Common myeloid progenitor, CD34-positive (primary cell): ENCODE measurements around the gene TBC1D12. TPM values are rescaled to one million over a fixed set of nuclear protein-coding genes. Genes with fewer than 3 reads are reported as not detected.

Experiments used
- CTCF ChIA-PET: fragments of 350-600 bp; sonication (Branson Sonifier 250); formaldehyde crosslinking; loops from one replicate; lab custom pipeline; 2021; ENCODE audit warnings: antibody characterized with exemption; lab: Charles Lee
- POLR2A ChIA-PET: fragments of 350-600 bp; sonication (Branson Sonifier 250); formaldehyde crosslinking; loops from one replicate; lab custom pipeline; 2021; ENCODE audit warnings: antibody characterized with exemption; lab: Charles Lee
- DNase-seq, 3 donors: peaks; one replicate each; pipeline versions ENCODE4 v3.0.0 to v3.0.0-alpha.2; 2013
- H3K27ac ChIP-seq, 2 experiments: 1 replicate in 1 of 2; 2 replicates in 1 of 2; pipeline ENCODE4 v1.7.0; 2013; ENCODE audit warnings: inconsistent platforms in 2 of 2, low read length in 2 of 2, mild to moderate bottlenecking in 2 of 2, low read depth in 1 of 2, moderate library complexity in 1 of 2; ENCODE audit not compliant: severe bottlenecking in 2 of 2, insufficient read depth in 1 of 2, poor library complexity in 1 of 2
- H3K27me3 ChIP-seq, 5 experiments: replicated peaks in 2 of 5; 1 replicate in 3 of 5; 2 replicates in 2 of 5; pipeline versions ENCODE4 v1.6.1 to v1.7.0; 2013; ENCODE audit warnings: low read length in 4 of 5, mild to moderate bottlenecking in 2 of 5, moderate library complexity in 2 of 5, inconsistent platforms in 1 of 5; ENCODE audit not compliant: insufficient read depth in 5 of 5, control insufficient read depth in 4 of 5
- H3K36me3 ChIP-seq, 4 experiments: 1 replicate in 2 of 4; 2 replicates in 2 of 4; pipeline versions ENCODE4 v1.6.1 to v1.7.0; 2013; ENCODE audit warnings: low read length in 3 of 4, control low read depth in 1 of 4, mild to moderate bottlenecking in 1 of 4; ENCODE audit not compliant: control insufficient read depth in 4 of 4, insufficient read depth in 4 of 4
- H3K4me1 ChIP-seq, 4 experiments: 1 replicate in 3 of 4; 2 replicates in 1 of 4; pipeline versions ENCODE4 v1.6.1 to v1.7.1; 2013; ENCODE audit warnings: low read length in 3 of 4, mild to moderate bottlenecking in 3 of 4, control low read depth in 1 of 4, inconsistent platforms in 1 of 4, moderate library complexity in 1 of 4; ENCODE audit not compliant: control insufficient read depth in 4 of 4, insufficient read depth in 4 of 4; ENCODE audit errors: control extremely low read depth in 1 of 4
- H3K4me3 ChIP-seq, 7 experiments: 1 replicate in 4 of 7; 2 replicates in 3 of 7; pipeline versions ENCODE4 v1.5.1 to v1.7.0; 2013; ENCODE audit warnings: mild to moderate bottlenecking in 7 of 7, low read length in 6 of 7, moderate library complexity in 6 of 7, inconsistent platforms in 2 of 7, low read depth in 2 of 7, control low read depth in 1 of 7; ENCODE audit not compliant: insufficient read depth in 4 of 7, control insufficient read depth in 1 of 7; ENCODE audit errors: extremely low read depth in 1 of 7
- H3K9me3 ChIP-seq, 5 experiments: 1 replicate in 4 of 5; 2 replicates in 1 of 5; pipeline versions ENCODE4 v1.6.1 to v1.7.1; 2013; ENCODE audit warnings: low read length in 4 of 5, mild to moderate bottlenecking in 2 of 5, inconsistent platforms in 1 of 5, low read depth in 1 of 5, moderate library complexity in 1 of 5; ENCODE audit not compliant: control insufficient read depth in 4 of 5, insufficient read depth in 2 of 5; ENCODE audit errors: control extremely low read depth in 1 of 5
- WGBS: methylation state at CpG from one replicate; pipeline ENCODE4 v1.1.5; 2013; ENCODE audit not compliant: insufficient coverage; 5-methylcytosine and 5-hydroxymethylcytosine counted together
- polyA plus RNA-seq: library from polyadenylated mRNA; unstranded; fragments of 120-200 nt; gene quantifications from one replicate; pipeline ENCODE4 v1.2.1, GENCODE V29; 2013

The TBC1D12 gene
- 2.1 TPM for polyA plus RNA-seq

DNA sequence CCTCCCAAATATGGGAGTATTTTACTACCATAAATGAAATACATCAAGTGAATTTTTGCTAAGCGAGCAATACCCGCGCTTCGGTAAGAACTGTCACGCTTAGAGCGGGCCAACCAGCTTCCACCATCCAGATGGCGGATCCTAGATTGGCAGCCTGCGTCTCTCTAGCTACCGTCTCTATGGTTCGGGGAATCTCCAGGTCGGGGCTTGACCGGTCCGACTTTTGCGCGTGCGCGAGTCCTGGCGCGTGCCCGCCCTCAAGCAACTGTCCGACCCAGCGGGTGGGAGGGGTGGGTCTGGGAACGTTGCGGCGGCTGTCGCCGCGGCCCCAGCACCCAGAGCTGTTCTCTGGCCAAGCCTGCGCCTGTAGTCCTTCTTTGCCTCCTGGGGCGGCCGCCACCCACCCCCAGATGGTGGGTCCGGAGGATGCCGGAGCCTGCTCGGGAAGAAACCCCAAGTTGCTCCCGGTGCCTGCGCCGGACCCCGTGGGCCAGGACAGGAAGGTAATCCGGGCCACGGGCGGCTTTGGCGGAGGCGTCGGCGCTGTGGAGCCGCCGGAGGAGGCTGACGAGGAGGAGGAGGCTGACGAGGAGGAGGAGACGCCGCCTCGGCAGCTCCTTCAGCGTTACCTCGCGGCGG lies at the start of gene TBC1D12:
TSS of gene TBC1D12 (plus strand) at position 338 of the 639 bp plus-strand sequence. CDS start at position 411, 73 bp downstream.
- ChIA-PET CTCF (no interaction called here), POLR2A (no interaction called here)
- Histone ChIP-seq H3K4me1 (peaks cover 0 to 18% (median 13%) of the 10 kb centered on the region in 4 experiments), H3K9me3 (no peaks in the 10 kb centered on the region), H3K27me3 (peaks cover 0 to 10% (median 2%) of the 10 kb centered on the region in 5 experiments), H3K36me3 (no peaks in the 10 kb centered on the region), H3K27ac (no peak within 1 kb of the TSS), H3K4me3 (peak within 1 kb of the TSS; percentile 53 to 88 (median 61))
- 0% methylated on average over 33 of the region's 56 CpGs for WGBS
- peak; percentile 54 to 72 (median 64) for DNase-seq

DNA sequence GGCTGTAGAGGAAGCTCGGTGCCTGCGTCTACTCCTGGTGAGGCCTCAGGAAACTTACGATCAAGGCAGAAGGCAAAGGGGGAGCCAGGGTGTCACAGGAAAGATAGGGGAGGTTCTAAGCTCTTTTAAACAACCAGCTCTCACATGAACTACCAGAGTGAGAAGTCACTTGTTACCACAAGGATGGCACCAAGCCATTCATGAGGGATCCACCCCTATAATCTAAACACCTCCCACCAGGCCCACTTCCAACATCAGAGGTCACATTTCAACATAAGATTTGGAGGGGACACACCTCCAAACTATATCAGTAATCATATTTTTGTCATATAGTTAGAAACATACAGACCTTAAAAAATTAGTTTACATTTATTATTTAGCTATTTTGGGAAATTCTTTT lies 49.0 kb upstream of the TBC1D12 start:
- peak in 1 of 3 donors; percentile 11 for DNase-seq
- peaks cover 18 to 69% (median 44%) of the 10 kb centered on the region in 4 experiments for H3K36me3 ChIP-seq
- POLR2A ChIA-PET, result no interaction called here
- peak overlapping the region in 1 of 2 experiments; percentile 4 for H3K27ac ChIP-seq
- CTCF ChIA-PET, result interaction anchor here (0.6 to 1.0 kb wide), 3 partner anchors 10 to 309 kb away, joined by 3 to 5 read pairs (median 4); no protein-coding TSS in a partner anchor
- WGBS, result 100% methylated on average over 3 of the region's 3 CpGs
- no peak overlapping the region for H3K4me3 ChIP-seq
- no peaks in the 10 kb centered on the region for H3K27me3 ChIP-seq
- H3K4me1 ChIP-seq, result no peaks in the 10 kb centered on the region
- H3K9me3 ChIP-seq, result no peaks in the 10 kb centered on the region

DNA sequence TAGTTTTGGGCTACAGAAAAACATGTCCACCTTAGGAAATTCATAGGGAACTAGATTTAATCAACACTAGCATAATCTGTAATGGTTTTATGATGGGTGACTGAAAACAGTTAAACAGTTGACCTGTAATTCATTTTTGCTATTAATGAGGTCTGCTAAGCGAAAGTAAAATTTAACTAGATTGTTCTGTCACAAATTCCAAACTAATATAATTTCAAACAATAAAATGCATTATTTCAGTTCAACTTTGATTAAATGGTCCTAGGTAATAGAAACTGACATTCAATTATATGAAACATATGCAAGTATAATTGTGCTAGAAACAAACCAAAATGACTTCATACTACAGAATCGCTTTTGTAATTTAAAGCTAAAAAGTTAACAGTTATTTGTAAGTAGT lies 46.5 kb upstream of the TBC1D12 start:
- DNase-seq, result no peak
- WGBS, result no CpG with 5 or more reads among the region's 2 CpGs
- ChIA-PET POLR2A (no interaction called here), CTCF (interaction anchor here (1.3 to 1.4 kb wide), 2 partner anchors 36 to 88 kb away, joined by 3 read pairs; no protein-coding TSS in a partner anchor)
- Histone ChIP-seq H3K27me3 (no peaks in the 10 kb centered on the region), H3K9me3 (no peaks in the 10 kb centered on the region), H3K27ac (no peak overlapping the region), H3K36me3 (peaks cover 16 to 67% (median 41%) of the 10 kb centered on the region in 4 experiments), H3K4me1 (no peaks in the 10 kb centered on the region), H3K4me3 (no peak overlapping the region)

DNA sequence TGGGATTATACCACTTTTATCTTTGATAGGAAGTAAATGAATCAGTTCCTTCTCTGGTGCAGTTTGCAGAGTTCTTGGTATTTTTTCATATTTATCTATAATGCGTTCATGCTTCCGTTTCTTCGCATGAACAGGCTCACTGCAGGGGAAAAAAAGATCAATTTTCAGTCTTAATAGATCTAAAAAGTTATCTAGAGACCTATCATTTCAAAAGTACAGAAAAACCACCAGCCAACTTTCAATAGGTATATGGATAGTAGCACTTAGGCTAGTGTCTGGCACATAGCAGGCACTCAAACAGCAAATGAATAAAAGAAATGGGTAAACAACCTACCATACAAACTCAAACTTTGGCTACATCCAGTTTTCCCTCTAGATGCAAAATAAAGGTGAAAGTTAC lies 45.1 kb upstream of the TBC1D12 start:
- Histone ChIP-seq H3K4me3 (no peak overlapping the region), H3K4me1 (peaks cover 5 to 11% (median 9%) of the 10 kb centered on the region in 4 experiments), H3K36me3 (peaks cover 15 to 54% (median 35%) of the 10 kb centered on the region in 4 experiments), H3K27me3 (no peaks in the 10 kb centered on the region), H3K9me3 (no peaks in the 10 kb centered on the region), H3K27ac (no peak overlapping the region)
- DNase-seq, result no peak
- 100% methylated on average over 2 of the region's 3 CpGs for WGBS
- ChIA-PET POLR2A (no interaction called here), CTCF (no interaction called here)

DNA sequence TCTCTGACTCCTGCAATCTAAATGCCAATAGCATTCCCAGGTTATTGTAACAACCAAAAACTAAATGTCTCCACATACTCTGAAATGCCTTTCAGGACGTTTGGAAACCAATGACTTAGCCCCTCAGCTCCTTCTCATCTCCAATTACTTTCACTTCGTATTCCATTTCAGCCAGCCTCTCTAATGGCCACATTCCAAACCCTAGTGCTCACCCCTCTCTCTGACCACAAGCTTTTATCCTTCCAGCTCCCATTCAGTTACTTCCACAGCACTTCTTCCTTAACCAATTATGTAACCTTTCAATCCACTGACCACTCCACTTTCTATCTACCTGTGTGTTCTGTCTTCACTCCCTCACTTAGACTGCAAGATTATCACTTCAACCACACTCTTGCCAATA lies 43.9 kb upstream of the TBC1D12 start:
- H3K36me3 ChIP-seq, result peaks cover 13 to 45% (median 31%) of the 10 kb centered on the region in 4 experiments
- H3K4me1 ChIP-seq, result peaks cover 9 to 17% (median 11%) of the 10 kb centered on the region in 4 experiments
- DNase-seq, result no peak
- ChIA-PET CTCF (no interaction called here), POLR2A (no interaction called here)
- H3K9me3 ChIP-seq, result no peaks in the 10 kb centered on the region
- 95% methylated on average over 2 of the region's 2 CpGs for WGBS
- no peaks in the 10 kb centered on the region for H3K27me3 ChIP-seq
- no peak overlapping the region for H3K4me3 ChIP-seq
- H3K27ac ChIP-seq, result no peak overlapping the region

DNA sequence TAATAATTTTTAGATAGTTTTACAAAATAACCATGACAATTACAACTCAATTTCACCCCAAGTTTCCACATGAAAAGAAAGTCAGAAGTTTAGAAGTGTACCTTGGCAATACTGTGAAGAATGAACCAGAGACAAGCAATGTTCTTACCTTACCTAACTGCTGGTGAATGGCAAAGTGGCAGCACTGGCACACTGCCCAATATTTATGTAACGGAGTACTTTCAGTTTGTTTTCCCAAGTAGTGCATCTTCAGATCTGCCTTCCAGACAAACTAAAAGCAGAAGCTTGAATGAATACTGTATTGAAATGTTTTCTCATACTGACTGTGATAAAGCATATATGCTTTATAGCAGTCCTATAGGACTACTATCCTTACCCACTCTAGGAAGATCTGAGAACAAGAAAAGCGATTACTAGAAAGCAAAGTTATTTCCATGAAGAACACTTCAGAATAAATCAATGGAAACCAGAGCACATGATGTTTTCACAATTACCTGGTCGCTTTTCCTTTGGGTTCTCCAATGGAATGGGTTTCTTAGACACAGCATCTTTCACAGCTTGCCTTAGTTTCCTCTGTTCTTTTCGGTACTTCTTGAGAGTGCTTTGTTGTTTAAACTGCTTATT lies 41.1 kb upstream of the TBC1D12 start:
- peak; percentile 41 to 81 (median 80) for DNase-seq
- ChIA-PET POLR2A (interaction anchor here (0.6 kb wide), 1 partner anchor 916 kb away, joined by 3 read pairs; no protein-coding TSS in a partner anchor), CTCF (interaction anchor here (1.2 to 1.3 kb wide), 3 partner anchors 16 to 445 kb away, joined by 3 to 5 read pairs (median 4); no protein-coding TSS in a partner anchor)
- H3K27ac ChIP-seq, result no peak overlapping the region
- H3K9me3 ChIP-seq, result no peaks in the 10 kb centered on the region
- H3K4me3 ChIP-seq, result peak overlapping the region in 4 of 7 experiments; percentile 50 to 88 (median 82)
- H3K36me3 ChIP-seq, result peaks cover 10 to 31% (median 22%) of the 10 kb centered on the region in 4 experiments
- peaks cover 0 to 11% (median 4%) of the 10 kb centered on the region in 5 experiments for H3K27me3 ChIP-seq
- peaks cover 9 to 17% (median 11%) of the 10 kb centered on the region in 4 experiments for H3K4me1 ChIP-seq
- WGBS, result 100% methylated on average over 3 of the region's 4 CpGs
